ENCODE measurements around the gene TTC19. TPM values are rescaled to one million over a fixed set of nuclear protein-coding genes. Genes with fewer than 3 reads are reported as not detected.
A peak's percentile ranks its signal among the peaks of the same experiment; 100 is the strongest.

TTC19 gene
- total RNA-seq, 1 donor from 2014 or later = 36.0 TPM

- intact Hi-C loops (cut with DNase I) = no loop called here
- peaks cover 30% of the 10 kb centered on the region for H3K4me1 ChIP-seq
- H3K27me3 ChIP-seq (ENCODE audit: low read depth) = no peaks in the 10 kb centered on the region
- DNase-seq = no peak
- H3K27ac ChIP-seq = no peak overlapping the region
- ATAC-seq = no peak
- H3K9me3 ChIP-seq = no peaks in the 10 kb centered on the region
- H3K4me3 ChIP-seq = no peak overlapping the region
- H3K36me3 ChIP-seq = peaks cover 66% of the 10 kb centered on the region
- TF ChIP-seq CTCF (IDR thresholded peaks at IDR 0.05) = no peak
Observed at GRCh38 chr17:16002708-16003260, 3.2 kb downstream of the TTC19 start.

- TF ChIP-seq CTCF (IDR thresholded peaks at IDR 0.05) = no peak
- ATAC-seq = no peak
- Histone ChIP-seq H3K4me3 (no peak overlapping the region), H3K36me3 (peaks cover 77% of the 10 kb centered on the region), H3K9me3 (no peaks in the 10 kb centered on the region), H3K4me1 (peaks cover 25% of the 10 kb centered on the region), H3K27ac (peak overlapping the region; percentile 15), H3K27me3 (ENCODE audit: low read depth) (no peaks in the 10 kb centered on the region)
- intact Hi-C loops (cut with DNase I) = no loop called here
- no peak for DNase-seq
Observed at GRCh38 chr17:16003841-16004240, 4.2 kb downstream of the TTC19 start.

- no peak for ATAC-seq
- no peak for TF ChIP-seq CTCF (IDR thresholded peaks at IDR 0.05)
- H3K27ac ChIP-seq = peak overlapping the region; percentile 15
- no peaks in the 10 kb centered on the region for H3K9me3 ChIP-seq
- peaks cover 26% of the 10 kb centered on the region for H3K4me1 ChIP-seq
- intact Hi-C loops (cut with DNase I) = no loop called here
- DNase-seq = no peak
- no peak overlapping the region for H3K4me3 ChIP-seq
- peaks cover 94% of the 10 kb centered on the region for H3K36me3 ChIP-seq
- H3K27me3 ChIP-seq (ENCODE audit: low read depth) = no peaks in the 10 kb centered on the region
Observed at GRCh38 chr17:16005636-16006035, 6.0 kb downstream of the TTC19 start.

- peaks cover 82% of the 10 kb centered on the region for H3K36me3 ChIP-seq
- ATAC-seq = no peak
Observed at GRCh38 chr17:16007439-16007838, 7.8 kb downstream of the TTC19 start.

GRCh38 chr17:16013943-16014407 lies 14.4 kb downstream of the TTC19 start:
- peaks cover 60% of the 10 kb centered on the region for H3K36me3 ChIP-seq

More at GRCh38 chr17:16007439-16007838, 7.8 kb downstream of the TTC19 start:
- no peak overlapping the region for H3K4me3 ChIP-seq
- intact Hi-C loops (cut with DNase I) = no loop called here
- H3K4me1 ChIP-seq = peaks cover 15% of the 10 kb centered on the region
- DNase-seq = no peak
- H3K9me3 ChIP-seq = no peaks in the 10 kb centered on the region
- no peaks in the 10 kb centered on the region for H3K27me3 ChIP-seq (ENCODE audit: low read depth)
- H3K27ac ChIP-seq = no peak overlapping the region
- TF ChIP-seq CTCF (IDR thresholded peaks at IDR 0.05) = no peak

More at GRCh38 chr17:16013943-16014407, 14.4 kb downstream of the TTC19 start:
- peak; percentile 44 for TF ChIP-seq CTCF (IDR thresholded peaks at IDR 0.05)
- DNase-seq = no peak
- peaks cover 16% of the 10 kb centered on the region for H3K4me1 ChIP-seq
- no peak overlapping the region for H3K4me3 ChIP-seq
- no peaks in the 10 kb centered on the region for H3K9me3 ChIP-seq
- no peaks in the 10 kb centered on the region for H3K27me3 ChIP-seq (ENCODE audit: low read depth)
- no peak for ATAC-seq
- no peak overlapping the region for H3K27ac ChIP-seq
- intact Hi-C loops (cut with DNase I) = no loop called here

Data from lower lobe of right lung (tissue), 2 donors.